PC-3 (cell line): Measurements from ENCODE around the gene PRUNE2. TPM values are rescaled to one million over a fixed set of nuclear protein-coding genes. Genes with fewer than 3 reads are reported as not detected.

ENCODE experiments used
- ATAC-seq: fragments of 200-7000 bp; cut with Tn5 transposase; 2 replicates; pipeline ENCODE4 v1.9.1; 2020; ENCODE audit warnings: mild to moderate bottlenecking, moderate library complexity
- BruUV-seq: library from RNA; stranded (reverse); fragments of 400-500 nt; replicated peaks from 2 replicates; lab custom pipeline; 2021; lab: Mats Ljungman, UMichigan
- CTCF ChIA-PET: fragments of 300-600 bp; sonication (Branson Sonifier 250); formaldehyde crosslinking; loops from one replicate; lab custom pipeline; 2022; ENCODE audit warnings: antibody characterized with exemption; lab: Charles Lee
- POLR2A ChIA-PET: fragments of 300-600 bp; sonication (Branson Sonifier 250); formaldehyde crosslinking; loops from one replicate; lab custom pipeline; 2022; ENCODE audit warnings: antibody characterized with exemption; ENCODE audit not compliant: unreplicated experiment; lab: Charles Lee
- DNase-seq: peaks from one replicate; pipeline ENCODE4 v3.0.0-alpha.2; 2015
- H2AFZ ChIP-seq: fragments of 300-600 bp; sonication (generic); 2 replicates; pipeline ENCODE4 v1.6.0; 2016; ENCODE audit warnings: antibody characterized with exemption, low read length
- H3F3A ChIP-seq: fragments of 300-600 bp; sonication (generic); one replicate; pipeline ENCODE4 v1.6.0; 2017; ENCODE audit warnings: antibody characterized with exemption, low read length, control low read depth, mild to moderate bottlenecking; ENCODE audit not compliant: unreplicated experiment
- H3K27ac ChIP-seq: fragments of 300-600 bp; sonication (generic); 2 replicates; pipeline ENCODE4 v1.5.1; 2016; ENCODE audit warnings: mild to moderate bottlenecking, low read length
- H3K27me3 ChIP-seq: fragments of 300-600 bp; sonication (generic); 2 replicates; pipeline ENCODE4 v1.6.1; 2016; ENCODE audit warnings: low read length, mixed read lengths
- H3K36me3 ChIP-seq: fragments of 300-600 bp; sonication (generic); 2 replicates; pipeline ENCODE4 v1.6.1; 2016; ENCODE audit warnings: low read depth, mixed run types, low read length, mixed read lengths
- H3K4me1 ChIP-seq: fragments of 300-600 bp; sonication (generic); 2 replicates; pipeline ENCODE4 v1.5.1; 2016; ENCODE audit warnings: low read length; ENCODE audit not compliant: insufficient read depth
- H3K4me2 ChIP-seq: fragments of 300-600 bp; sonication (generic); 2 replicates; pipeline ENCODE4 v1.6.0; 2016; ENCODE audit warnings: low read length
- H3K4me3 ChIP-seq: fragments of 300-600 bp; sonication (generic); 2 replicates; pipeline ENCODE4 v1.5.1; 2016; ENCODE audit warnings: mild to moderate bottlenecking, low read length, mixed read lengths
- H3K79me2 ChIP-seq: fragments of 300-600 bp; sonication (generic); 2 replicates; pipeline ENCODE4 v1.6.1; 2017; ENCODE audit warnings: low read length, mixed read lengths
- H3K9ac ChIP-seq: fragments of 300-600 bp; sonication (generic); 2 replicates; pipeline ENCODE4 v1.6.0; 2016; ENCODE audit warnings: mild to moderate bottlenecking, low read length
- H3K9me2 ChIP-seq: fragments of 300-600 bp; sonication (generic); replicated peaks from 2 replicates; pipeline ENCODE4 v1.6.1; 2016; ENCODE audit warnings: mixed run types, low read length, mixed read lengths
- H3K9me3 ChIP-seq: fragments of 300-600 bp; sonication (generic); 2 replicates; pipeline ENCODE4 v1.6.1; 2016; ENCODE audit warnings: low read length, mixed read lengths
- H4K20me1 ChIP-seq: fragments of 300-600 bp; sonication (generic); 2 replicates; pipeline ENCODE4 v1.6.1; 2016; ENCODE audit warnings: low read length, mixed read lengths
- EZH2 ChIP-seq: fragments of 300-600 bp; sonication (generic); IDR thresholded peaks from one replicate; pipeline ENCODE4 v1.6.1; 2017; ENCODE audit warnings: antibody characterized with exemption, mild to moderate bottlenecking, low read length; ENCODE audit not compliant: unreplicated experiment
- EZH2phosphoT487 ChIP-seq: fragments of 300-600 bp; sonication (generic); IDR thresholded peaks from 2 replicates; pipeline ENCODE4 v1.6.1; 2018; ENCODE audit warnings: mild to moderate bottlenecking, antibody characterized with exemption, low read length, borderline replicate concordance
- intact Hi-C: fragments of 100-400 bp; cut with micrococcal nuclease; formaldehyde crosslinking; loops from 2 replicates; pipeline ENCODE4 v1.9.0; 2023
- total RNA-seq: library from RNA; depleted of rRNA; stranded (reverse); fragments of >200 nt; gene quantifications from 2 replicates; pipeline ENCODE4 v1.2.3, GENCODE V29; 2014
- TF ChIP-seq, protein P1 (sequence below): fragments of 300-600 bp; sonication (generic); conservative IDR thresholded peaks from 2 replicates; pipeline ENCODE4 v1.5.1; 2017; ENCODE audit warnings: antibody characterized with exemption, low read depth, mild to moderate bottlenecking, low read length

PRUNE2 gene
- total RNA-seq, 1 experiment from 2014 or later, result not detected

DNA sequence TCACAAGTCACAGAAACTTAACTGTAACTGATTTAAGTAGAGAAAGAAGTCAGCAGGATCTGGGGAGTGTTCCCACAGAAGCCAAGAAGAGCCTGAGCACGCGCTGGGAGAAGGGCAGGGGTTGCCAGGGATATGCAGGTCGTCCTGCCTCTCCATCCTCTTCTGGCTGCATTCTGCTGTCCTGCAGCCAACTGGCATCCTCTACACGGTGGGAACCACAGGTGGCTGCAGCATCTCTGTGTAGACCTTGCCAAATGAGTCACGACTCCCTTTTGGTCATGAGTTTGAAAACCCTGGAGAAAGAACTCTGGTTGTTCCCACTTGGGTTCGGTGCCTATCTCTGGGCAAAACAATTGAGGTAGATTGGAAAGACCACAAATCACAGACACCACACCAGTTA is 180.0 kb downstream of the PRUNE2 start:
- H3K79me2 ChIP-seq, result no peaks in the 10 kb centered on the region
- TF ChIP-seq, protein P1, sequence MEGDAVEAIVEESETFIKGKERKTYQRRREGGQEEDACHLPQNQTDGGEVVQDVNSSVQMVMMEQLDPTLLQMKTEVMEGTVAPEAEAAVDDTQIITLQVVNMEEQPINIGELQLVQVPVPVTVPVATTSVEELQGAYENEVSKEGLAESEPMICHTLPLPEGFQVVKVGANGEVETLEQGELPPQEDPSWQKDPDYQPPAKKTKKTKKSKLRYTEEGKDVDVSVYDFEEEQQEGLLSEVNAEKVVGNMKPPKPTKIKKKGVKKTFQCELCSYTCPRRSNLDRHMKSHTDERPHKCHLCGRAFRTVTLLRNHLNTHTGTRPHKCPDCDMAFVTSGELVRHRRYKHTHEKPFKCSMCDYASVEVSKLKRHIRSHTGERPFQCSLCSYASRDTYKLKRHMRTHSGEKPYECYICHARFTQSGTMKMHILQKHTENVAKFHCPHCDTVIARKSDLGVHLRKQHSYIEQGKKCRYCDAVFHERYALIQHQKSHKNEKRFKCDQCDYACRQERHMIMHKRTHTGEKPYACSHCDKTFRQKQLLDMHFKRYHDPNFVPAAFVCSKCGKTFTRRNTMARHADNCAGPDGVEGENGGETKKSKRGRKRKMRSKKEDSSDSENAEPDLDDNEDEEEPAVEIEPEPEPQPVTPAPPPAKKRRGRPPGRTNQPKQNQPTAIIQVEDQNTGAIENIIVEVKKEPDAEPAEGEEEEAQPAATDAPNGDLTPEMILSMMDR, result no peak
- TF ChIP-seq EZH2, result no peak
- no peak for TF ChIP-seq EZH2phosphoT487
- H3K36me3 ChIP-seq, result no peaks in the 10 kb centered on the region
- H3F3A ChIP-seq, result no peaks in the 10 kb centered on the region
- CTCF ChIA-PET, result no interaction called here
- H2AFZ ChIP-seq, result no peak overlapping the region
- BruUV-seq, result no TSS peak
- H3K27ac ChIP-seq, result no peak overlapping the region
- H3K9ac ChIP-seq, result no peak overlapping the region
- no peaks in the 10 kb centered on the region for H3K9me3 ChIP-seq
- intact Hi-C loops, result no loop called here
- H3K4me2 ChIP-seq, result no peak overlapping the region
- DNase-seq (no peak), ATAC-seq (no peak)
- no peaks in the 10 kb centered on the region for H3K27me3 ChIP-seq
- POLR2A ChIA-PET, result no interaction called here
- no peaks in the 10 kb centered on the region for H4K20me1 ChIP-seq
- H3K4me1 ChIP-seq, result no peaks in the 10 kb centered on the region
- no peak overlapping the region for H3K4me3 ChIP-seq
- no peaks in the 10 kb centered on the region for H3K9me2 ChIP-seq

DNA sequence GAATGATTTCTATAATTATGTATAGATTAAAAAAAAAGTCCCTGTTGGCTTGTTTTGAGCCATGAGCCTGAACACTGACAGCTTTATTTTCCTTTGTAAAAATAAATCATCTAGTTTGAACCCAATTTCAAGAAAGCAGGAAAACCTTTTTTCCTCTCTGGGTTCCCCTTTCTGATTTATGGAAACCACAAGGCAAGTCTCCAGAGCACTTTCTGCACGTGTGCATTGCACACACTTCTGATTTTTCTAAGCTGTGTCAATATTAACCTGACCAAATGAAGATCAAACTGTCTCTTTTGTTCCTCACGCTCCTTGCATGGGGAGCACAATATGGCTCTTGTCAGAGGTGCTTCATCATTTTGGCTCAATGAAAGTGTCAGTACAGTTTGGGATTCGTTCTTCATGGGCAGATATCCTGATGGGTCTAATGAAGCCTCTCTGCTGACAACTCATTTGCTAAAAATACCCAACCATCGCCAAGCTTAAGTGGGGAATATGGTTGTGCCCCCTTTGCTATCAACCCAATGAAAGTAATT is 180.8 kb downstream of the PRUNE2 start:
- Histone ChIP-seq H2AFZ (no peak overlapping the region), H3K9ac (no peak overlapping the region), H3K27me3 (no peaks in the 10 kb centered on the region), H3K9me3 (no peaks in the 10 kb centered on the region), H3K4me3 (no peak overlapping the region), H3K4me1 (no peaks in the 10 kb centered on the region), H3K27ac (no peak overlapping the region), H3K9me2 (no peaks in the 10 kb centered on the region), H3K79me2 (no peaks in the 10 kb centered on the region), H4K20me1 (no peaks in the 10 kb centered on the region), H3K4me2 (no peak overlapping the region), H3F3A (no peaks in the 10 kb centered on the region), H3K36me3 (no peaks in the 10 kb centered on the region)
- TF ChIP-seq EZH2phosphoT487, result no peak
- no peak for TF ChIP-seq EZH2
- TF ChIP-seq, protein P1, result no peak
- no peak for DNase-seq
- intact Hi-C loops, result no loop called here
- no TSS peak for BruUV-seq
- POLR2A ChIA-PET, result no interaction called here
- CTCF ChIA-PET, result no interaction called here
- ATAC-seq, result no peak

DNA sequence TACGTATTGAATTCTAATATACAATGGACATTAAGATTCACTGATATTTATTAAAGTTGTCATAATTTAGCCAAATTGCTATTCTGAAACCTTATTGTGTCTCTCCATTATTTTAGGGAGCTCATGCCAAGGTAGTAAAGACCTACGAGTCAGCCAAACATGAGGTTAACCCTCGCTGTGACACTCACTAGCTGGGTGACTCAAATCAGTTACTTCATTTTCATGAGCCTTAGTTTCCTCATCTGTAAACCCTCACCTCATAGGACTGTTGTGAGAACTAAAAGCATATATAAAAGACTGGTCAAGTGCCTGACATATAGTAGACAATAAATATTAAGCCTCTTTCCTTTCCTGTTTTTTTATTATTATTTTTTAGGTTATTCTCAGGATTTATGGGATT is 185.7 kb downstream of the PRUNE2 start:
- Histone ChIP-seq H3F3A (no peaks in the 10 kb centered on the region), H3K79me2 (no peaks in the 10 kb centered on the region), H3K9me2 (no peaks in the 10 kb centered on the region), H2AFZ (no peak overlapping the region), H3K4me3 (no peak overlapping the region), H3K27me3 (no peaks in the 10 kb centered on the region; the same call in 1 of the 2 replicates), H3K27ac (no peak overlapping the region), H3K4me1 (no peaks in the 10 kb centered on the region), H3K4me2 (no peak overlapping the region), H4K20me1 (no peaks in the 10 kb centered on the region), H3K36me3 (no peaks in the 10 kb centered on the region), H3K9ac (no peak overlapping the region), H3K9me3 (no peaks in the 10 kb centered on the region)
- TF ChIP-seq EZH2phosphoT487 (no peak), EZH2 (no peak)
- TF ChIP-seq, protein P1, result no peak
- no peak for DNase-seq
- ChIA-PET CTCF (no interaction called here), POLR2A (no interaction called here)
- BruUV-seq, result no TSS peak
- intact Hi-C loops, result no loop called here
- ATAC-seq, result no peak
